ENCODE results near the gene LRRC1. TPM values are rescaled to one million over a fixed set of nuclear protein-coding genes. Genes with fewer than 3 reads are reported as not detected.

The LRRC1 gene
- total and polyA plus RNA-seq, 2 of the 13 experiments (the other 11 are each of a cell fraction or from before 2014, with no cell fraction given): 15.6 to 27.7 TPM

- no peak for TF ChIP-seq ATF7 (IDR thresholded peaks at IDR 0.05)
- peak; percentile 23; the same call in 1 of the 2 replicates for TF ChIP-seq ATF7 (CRISPR knock-in tag; IDR thresholded peaks at IDR 0.05)
- peak; percentile 53; the same call in 1 of the 2 replicates for TF ChIP-seq ELF3 (CRISPR knock-in tag; IDR thresholded peaks at IDR 0.05)
- 0 out of 2 replicates have a peak, but pooled peaks have one; percentile 36 for TF ChIP-seq PHF21A (CRISPR knock-in tag; IDR thresholded peaks at IDR 0.05)
- peak; percentile 62; the same call in 1 of the 2 replicates for TF ChIP-seq SALL2 (CRISPR knock-in tag; IDR thresholded peaks at IDR 0.05)
- TF ChIP-seq SP140L (CRISPR knock-in tag; IDR thresholded peaks at IDR 0.05; ENCODE audit: borderline replicate concordance): 0 out of 2 replicates have a peak, but pooled peaks have one; percentile 20
- peak; percentile 31 to 80; a peak in 3 of 4 replicates for TF ChIP-seq HMGXB4 (CRISPR knock-in tag; IDR thresholded peaks at IDR 0.05; ENCODE audit: borderline replicate concordance in 1 of 2, low read depth in 1 of 2)
- no peak for TF ChIP-seq SRSF1 (optimal IDR thresholded peaks at IDR 0.05; ENCODE audit: low read depth, low read length)
- 0 out of 2 replicates have a peak, but pooled peaks have one; percentile 52 for TF ChIP-seq ZNF432 (CRISPR knock-in tag; IDR thresholded peaks at IDR 0.05; ENCODE audit: borderline replicate concordance)
- peak; percentile 52; the same call in 1 of the 2 replicates for TF ChIP-seq DMAP1 (CRISPR knock-in tag; IDR thresholded peaks at IDR 0.05)
- TF ChIP-seq MEIS2 (CRISPR knock-in tag; IDR thresholded peaks at IDR 0.05): peak; percentile 50
- no peak for TF ChIP-seq ZNF33A (CRISPR knock-in tag; IDR thresholded peaks at IDR 0.05; ENCODE audit: borderline replicate concordance)
- TF ChIP-seq, protein P1, sequence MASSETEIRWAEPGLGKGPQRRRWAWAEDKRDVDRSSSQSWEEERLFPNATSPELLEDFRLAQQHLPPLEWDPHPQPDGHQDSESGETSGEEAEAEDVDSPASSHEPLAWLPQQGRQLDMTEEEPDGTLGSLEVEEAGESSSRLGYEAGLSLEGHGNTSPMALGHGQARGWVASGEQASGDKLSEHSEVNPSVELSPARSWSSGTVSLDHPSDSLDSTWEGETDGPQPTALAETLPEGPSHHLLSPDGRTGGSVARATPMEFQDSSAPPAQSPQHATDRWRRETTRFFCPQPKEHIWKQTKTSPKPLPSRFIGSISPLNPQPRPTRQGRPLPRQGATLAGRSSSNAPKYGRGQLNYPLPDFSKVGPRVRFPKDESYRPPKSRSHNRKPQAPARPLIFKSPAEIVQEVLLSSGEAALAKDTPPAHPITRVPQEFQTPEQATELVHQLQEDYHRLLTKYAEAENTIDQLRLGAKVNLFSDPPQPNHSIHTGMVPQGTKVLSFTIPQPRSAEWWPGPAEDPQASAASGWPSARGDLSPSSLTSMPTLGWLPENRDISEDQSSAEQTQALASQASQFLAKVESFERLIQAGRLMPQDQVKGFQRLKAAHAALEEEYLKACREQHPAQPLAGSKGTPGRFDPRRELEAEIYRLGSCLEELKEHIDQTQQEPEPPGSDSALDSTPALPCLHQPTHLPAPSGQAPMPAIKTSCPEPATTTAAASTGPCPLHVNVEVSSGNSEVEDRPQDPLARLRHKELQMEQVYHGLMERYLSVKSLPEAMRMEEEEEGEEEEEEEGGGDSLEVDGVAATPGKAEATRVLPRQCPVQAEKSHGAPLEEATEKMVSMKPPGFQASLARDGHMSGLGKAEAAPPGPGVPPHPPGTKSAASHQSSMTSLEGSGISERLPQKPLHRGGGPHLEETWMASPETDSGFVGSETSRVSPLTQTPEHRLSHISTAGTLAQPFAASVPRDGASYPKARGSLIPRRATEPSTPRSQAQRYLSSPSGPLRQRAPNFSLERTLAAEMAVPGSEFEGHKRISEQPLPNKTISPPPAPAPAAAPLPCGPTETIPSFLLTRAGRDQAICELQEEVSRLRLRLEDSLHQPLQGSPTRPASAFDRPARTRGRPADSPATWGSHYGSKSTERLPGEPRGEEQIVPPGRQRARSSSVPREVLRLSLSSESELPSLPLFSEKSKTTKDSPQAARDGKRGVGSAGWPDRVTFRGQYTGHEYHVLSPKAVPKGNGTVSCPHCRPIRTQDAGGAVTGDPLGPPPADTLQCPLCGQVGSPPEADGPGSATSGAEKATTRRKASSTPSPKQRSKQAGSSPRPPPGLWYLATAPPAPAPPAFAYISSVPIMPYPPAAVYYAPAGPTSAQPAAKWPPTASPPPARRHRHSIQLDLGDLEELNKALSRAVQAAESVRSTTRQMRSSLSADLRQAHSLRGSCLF (CRISPR knock-in tag; IDR thresholded peaks at IDR 0.05; ENCODE audit: borderline replicate concordance): peak; percentile 50; the same call in 1 of the 2 replicates
- TF ChIP-seq TAF1 (CRISPR knock-in tag; IDR thresholded peaks at IDR 0.05): peak; percentile 13; the same call in 1 of the 2 replicates
- 0 out of 2 replicates have a peak, but pooled peaks have one; percentile 48 for TF ChIP-seq MTERF4 (CRISPR knock-in tag; IDR thresholded peaks at IDR 0.05)
- peak; percentile 29; the same call in 1 of the 2 replicates for TF ChIP-seq ZBTB7B (CRISPR knock-in tag; IDR thresholded peaks at IDR 0.05)
- peak; percentile 89 for TF ChIP-seq ZFY (CRISPR knock-in tag; IDR thresholded peaks at IDR 0.05)
- no peak for TF ChIP-seq ZNF510 (CRISPR knock-in tag; IDR thresholded peaks at IDR 0.05; ENCODE audit: low read depth)
Observed at GRCh38 chr6:53795702-53796450, 1.1 kb downstream of the LRRC1 start (continued).

Data from HepG2 (cell line).